Measurements from ENCODE around the gene GOLGA6L2. TPM values are rescaled to one million over a fixed set of nuclear protein-coding genes. Genes with fewer than 3 reads are reported as not detected.
"Not testable (repeated sequence)": the region's sequence is repeated elsewhere in the genome, so short reads cannot be mapped to it uniquely, and the experiment has no call there.

Gene GOLGA6L2
- polyA plus RNA-seq, 1 of the 3 experiments (the other 2 are of a cell fraction) = not detected

GRCh38 chr15:23401627-23402026 is 45.4 kb downstream of the GOLGA6L2 start:
- no peaks in the 10 kb centered on the region for H3K79me2 ChIP-seq (ENCODE audit: insufficient read depth)
- no peaks in the 10 kb centered on the region for H3K9me3 ChIP-seq
- DNase-seq = no peak
- H3K27ac ChIP-seq (ENCODE audit: low read depth in 2 of 2, low read length in 1 of 2) = no peak overlapping the region
- H3K27me3 ChIP-seq (ENCODE audit: insufficient read depth) = peaks cover 57% of the 10 kb centered on the region; the same call in 1 of the 2 replicates
- H2AFZ ChIP-seq (ENCODE audit: low read depth) = no peak overlapping the region
- WGBS (ENCODE audit: low lambda C conversion rate) = 7% methylated on average over 8 of the region's 8 CpGs
- H4K20me1 ChIP-seq (ENCODE audit: insufficient read depth) = no peaks in the 10 kb centered on the region
- ChIA-PET POLR2A (no interaction called here), CTCF (no interaction called here)
- TF ChIP-seq CTCF (IDR thresholded peaks at IDR 0.05) (no peak), NRF1 (IDR thresholded peaks at IDR 0.05; ENCODE audit: low read depth, low read length) (no peak), SIN3A (IDR thresholded peaks at IDR 0.05; ENCODE audit: borderline replicate concordance, low read depth, low read length) (no peak), MXI1 (IDR thresholded peaks at IDR 0.05; ENCODE audit: low read depth, low read length) (no peak)
- H3F3A ChIP-seq (replicated peaks; ENCODE audit: insufficient read depth) = no peaks in the 10 kb centered on the region
- no peak overlapping the region for H3K9ac ChIP-seq
- H3K4me1 ChIP-seq (ENCODE audit: control insufficient read depth in 1 of 2, insufficient read depth in 2 of 2, low read depth in 1 of 2, low read length in 1 of 2) = no peaks in the 10 kb centered on the region
- H3K4me2 ChIP-seq = no peak overlapping the region
- no peaks in the 10 kb centered on the region for H3K9me2 ChIP-seq
- H3K36me3 ChIP-seq (replicated peaks in 1 of 2; ENCODE audit: control insufficient read depth in 1 of 2, insufficient read depth in 2 of 2, low read length in 1 of 2) = no peaks in the 10 kb centered on the region
- H3K4me3 ChIP-seq (ENCODE audit: low read depth in 2 of 2, low read length in 1 of 2) = no peak overlapping the region

- H4K20me1 ChIP-seq (ENCODE audit: insufficient read depth); POLR2A ChIA-PET; H3F3A ChIP-seq (replicated peaks; ENCODE audit: insufficient read depth); H3K9ac ChIP-seq; H3K36me3 ChIP-seq (replicated peaks in 1 of 2; ENCODE audit: control insufficient read depth in 1 of 2, insufficient read depth in 2 of 2, low read length in 1 of 2); H3K4me2 ChIP-seq; H3K4me3 ChIP-seq (ENCODE audit: low read depth in 2 of 2, low read length in 1 of 2); DNase-seq; H3K4me1 ChIP-seq (ENCODE audit: control insufficient read depth in 1 of 2, insufficient read depth in 2 of 2, low read depth in 1 of 2, low read length in 1 of 2); H3K27ac ChIP-seq (ENCODE audit: low read depth in 2 of 2, low read length in 1 of 2); H3K79me2 ChIP-seq (ENCODE audit: insufficient read depth); H2AFZ ChIP-seq (ENCODE audit: low read depth); H3K9me2 ChIP-seq; H3K9me3 ChIP-seq; CTCF ChIA-PET: not testable (repeated sequence)
- H3K27me3 ChIP-seq (ENCODE audit: insufficient read depth) = peaks cover 62% of the 10 kb centered on the region
- 33% methylated on average over 5 of the region's 5 CpGs for WGBS (ENCODE audit: low lambda C conversion rate)
Observed at GRCh38 chr15:23399207-23399606, 47.8 kb downstream of the GOLGA6L2 start.

- H3K79me2 ChIP-seq (ENCODE audit: insufficient read depth); POLR2A ChIA-PET; H3K27ac ChIP-seq (ENCODE audit: low read depth in 2 of 2, low read length in 1 of 2); DNase-seq; H3K4me3 ChIP-seq (ENCODE audit: low read depth in 2 of 2, low read length in 1 of 2); H3K9ac ChIP-seq; CTCF ChIA-PET; H3K4me1 ChIP-seq (ENCODE audit: control insufficient read depth in 1 of 2, insufficient read depth in 2 of 2, low read depth in 1 of 2, low read length in 1 of 2); H3K9me3 ChIP-seq; H2AFZ ChIP-seq (ENCODE audit: low read depth); H4K20me1 ChIP-seq (ENCODE audit: insufficient read depth); H3K9me2 ChIP-seq; H3F3A ChIP-seq (replicated peaks; ENCODE audit: insufficient read depth); H3K4me2 ChIP-seq; H3K36me3 ChIP-seq (replicated peaks in 1 of 2; ENCODE audit: control insufficient read depth in 1 of 2, insufficient read depth in 2 of 2, low read length in 1 of 2): not testable (repeated sequence)
- WGBS (ENCODE audit: low lambda C conversion rate) = 17% methylated on average over 4 of the region's 4 CpGs
- peaks cover 62% of the 10 kb centered on the region for H3K27me3 ChIP-seq (ENCODE audit: insufficient read depth)
Observed at GRCh38 chr15:23398357-23398756, 48.7 kb downstream of the GOLGA6L2 start.

- no peaks in the 10 kb centered on the region for H3K36me3 ChIP-seq (replicated peaks in 1 of 2; ENCODE audit: control insufficient read depth in 1 of 2, insufficient read depth in 2 of 2, low read length in 1 of 2)
- no peaks in the 10 kb centered on the region for H3K4me1 ChIP-seq (ENCODE audit: control insufficient read depth in 1 of 2, insufficient read depth in 2 of 2, low read depth in 1 of 2, low read length in 1 of 2)
- no peak overlapping the region for H3K4me3 ChIP-seq (ENCODE audit: low read depth in 2 of 2, low read length in 1 of 2)
- no peaks in the 10 kb centered on the region for H3K9me2 ChIP-seq
- DNase-seq = no peak
- H4K20me1 ChIP-seq (ENCODE audit: insufficient read depth) = no peaks in the 10 kb centered on the region
- H3F3A ChIP-seq (replicated peaks; ENCODE audit: insufficient read depth) = no peaks in the 10 kb centered on the region
- H3K4me2 ChIP-seq = no peak overlapping the region
- POLR2A ChIA-PET = no interaction called here
- no peak overlapping the region for H3K27ac ChIP-seq (ENCODE audit: low read depth in 2 of 2, low read length in 1 of 2)
- peaks cover 63% of the 10 kb centered on the region for H3K27me3 ChIP-seq (ENCODE audit: insufficient read depth)
- H2AFZ ChIP-seq (ENCODE audit: low read depth) = no peak overlapping the region
- 14% methylated on average over 7 of the region's 7 CpGs for WGBS (ENCODE audit: low lambda C conversion rate)
- CTCF ChIA-PET = no interaction called here
- no peak overlapping the region for H3K9ac ChIP-seq
- H3K9me3 ChIP-seq = no peaks in the 10 kb centered on the region
- H3K79me2 ChIP-seq (ENCODE audit: insufficient read depth) = no peaks in the 10 kb centered on the region
- no peak for TF ChIP-seq TCF12 (IDR thresholded peaks at IDR 0.05)
- TF ChIP-seq ELF1 (IDR thresholded peaks at IDR 0.05) = no peak
- TF ChIP-seq MEF2A (IDR thresholded peaks at IDR 0.05; ENCODE audit: borderline replicate concordance, low read depth) = no peak
- TF ChIP-seq JUND (IDR thresholded peaks at IDR 0.05) = no peak
- TF ChIP-seq CHD2 (IDR thresholded peaks at IDR 0.05; ENCODE audit: low read length, partially characterized antibody) = no peak
- no peak for TF ChIP-seq SIN3A (IDR thresholded peaks at IDR 0.05; ENCODE audit: borderline replicate concordance, low read depth, low read length)
- TF ChIP-seq NFIC (IDR thresholded peaks at IDR 0.05; ENCODE audit: borderline replicate concordance) = no peak
- no peak for TF ChIP-seq IRF3 (IDR thresholded peaks at IDR 0.05; ENCODE audit: low read depth, low read length)
- no peak for TF ChIP-seq ZBTB33 (IDR thresholded peaks at IDR 0.05; ENCODE audit: borderline replicate concordance, low read depth)
- TF ChIP-seq TAF1 (IDR thresholded peaks at IDR 0.05; ENCODE audit: borderline replicate concordance, low read depth, low read length) = no peak
- no peak for TF ChIP-seq SMC3 (IDR thresholded peaks at IDR 0.05; ENCODE audit: low read depth, low read length)
- no peak for TF ChIP-seq MXI1 (IDR thresholded peaks at IDR 0.05; ENCODE audit: low read depth, low read length)
Observed at GRCh38 chr15:23397779-23398178, 49.3 kb downstream of the GOLGA6L2 start.
